ENCODE data around the gene PPP1R16B.

Gene PPP1R16B

GRCh38 chr20:38853759-38854158, 48.3 kb downstream of the PPP1R16B start:
- POLR2A ChIA-PET: no interaction called here
- Histone ChIP-seq H3K4me3 (ENCODE audit: low read depth, low read length) (no peak overlapping the region), H3K9me3 (ENCODE audit: control insufficient read depth, insufficient read depth, low read depth, low read length) (no peaks in the 10 kb centered on the region), H3K27ac (ENCODE audit: extremely low read depth, low read depth, low read length) (no peak overlapping the region), H3K36me3 (ENCODE audit: control insufficient read depth in 2 of 2, insufficient read depth in 1 of 2, low read length in 2 of 2) (no peaks in the 10 kb centered on the region), H3K4me1 (ENCODE audit: control insufficient read depth, insufficient read depth, low read length) (no peaks in the 10 kb centered on the region)
- TF ChIP-seq ZBTB6 (tag by site-specific recombination; IDR thresholded peaks at IDR 0.05) (no peak), ZNF548 (tag by site-specific recombination; IDR thresholded peaks at IDR 0.05) (no peak)
- CTCF ChIA-PET: no interaction called here

GRCh38 chr20:38854654-38855066, 49.2 kb downstream of the PPP1R16B start:
- TF ChIP-seq ZSCAN4 (tag by site-specific recombination; IDR thresholded peaks at IDR 0.05) (no peak), ZNF768 (tag by site-specific recombination; IDR thresholded peaks at IDR 0.05) (no peak), ZNF677 (tag by site-specific recombination; IDR thresholded peaks at IDR 0.05) (no peak), ZNF704 (tag by site-specific recombination; IDR thresholded peaks at IDR 0.05) (no peak), ZNF169 (tag by site-specific recombination; IDR thresholded peaks at IDR 0.05) (no peak), ZBTB1 (tag by site-specific recombination; IDR thresholded peaks at IDR 0.05) (no peak), BCL6B (tag by site-specific recombination; IDR thresholded peaks at IDR 0.05) (no peak), ZNF416 (tag by site-specific recombination; IDR thresholded peaks at IDR 0.05) (no peak), ZNF585B (tag by site-specific recombination; IDR thresholded peaks at IDR 0.05) (no peak), ZNF121 (tag by site-specific recombination; IDR thresholded peaks at IDR 0.05) (no peak), ZSCAN30 (tag by site-specific recombination; IDR thresholded peaks at IDR 0.05) (no peak), ZNF629 (tag by site-specific recombination; IDR thresholded peaks at IDR 0.05) (no peak), ZNF354C (tag by site-specific recombination; IDR thresholded peaks at IDR 0.05; ENCODE audit: borderline replicate concordance, low read depth) (no peak), ZBTB20 (tag by site-specific recombination; IDR thresholded peaks at IDR 0.05) (no peak), OSR2 (tag by site-specific recombination; IDR thresholded peaks at IDR 0.05) (no peak), ZNF223 (tag by site-specific recombination; IDR thresholded peaks at IDR 0.05) (no peak), ZNF501 (tag by site-specific recombination; IDR thresholded peaks at IDR 0.05) (no peak), ZNF645 (tag by site-specific recombination; IDR thresholded peaks at IDR 0.05) (no peak), ZNF16 (tag by site-specific recombination; IDR thresholded peaks at IDR 0.05; ENCODE audit: low read depth) (no peak), ZNF843 (tag by site-specific recombination; IDR thresholded peaks at IDR 0.05) (no peak)
- ChIA-PET POLR2A (no interaction called here), CTCF (no interaction called here)
- Histone ChIP-seq H3K9me3 (ENCODE audit: control insufficient read depth, insufficient read depth, low read depth, low read length) (no peaks in the 10 kb centered on the region), H3K4me3 (ENCODE audit: low read depth, low read length) (no peak overlapping the region), H3K4me1 (ENCODE audit: control insufficient read depth, insufficient read depth, low read length) (no peaks in the 10 kb centered on the region), H3K27ac (ENCODE audit: extremely low read depth, low read depth, low read length) (no peak overlapping the region), H3K36me3 (ENCODE audit: control insufficient read depth in 2 of 2, insufficient read depth in 1 of 2, low read length in 2 of 2) (no peaks in the 10 kb centered on the region)
